SK-N-MC (cell line): ENCODE data around the gene CLDN6.

Source experiments
- EZH2 ChIP-seq: fragments of 200-600 bp; sonication (generic); IDR thresholded peaks from one replicate; pipeline ENCODE4 v1.6.1; 2017; ENCODE audit warnings: antibody characterized with exemption
- FOXP2 ChIP-seq: optimal IDR thresholded peaks from 2 replicates; pipeline ENCODE3; 2011; ENCODE audit warnings: mild to moderate bottlenecking, moderate library complexity; ENCODE audit not compliant: insufficient read depth; ENCODE audit errors: extremely low read length, control extremely low read depth
- POLR2AphosphoS5 ChIP-seq: IDR thresholded peaks from 2 replicates; pipeline ENCODE4 v1.6.1; 2012; ENCODE audit warnings: mild to moderate bottlenecking, low read depth, low read length, borderline replicate concordance

- TF ChIP-seq EZH2: no peak
- no peak for TF ChIP-seq POLR2AphosphoS5
- no peak for TF ChIP-seq FOXP2
Measured at GRCh38 chr16:3001316-3001715, 16.7 kb downstream of the CLDN6 start.
